Right lung (tissue), 5 donors: ENCODE measurements around the gene COBL. TPM values are rescaled to one million over a fixed set of nuclear protein-coding genes. Genes with fewer than 3 reads are reported as not detected.
"Not testable (repeated sequence)": the region's sequence is repeated elsewhere in the genome, so short reads cannot be mapped to it uniquely, and the experiment has no call there.

Experiments used
- DNase-seq, 2 donors: peaks; one replicate each; pipeline ENCODE4 v3.0.0-alpha.2; 2013
- polyA plus RNA-seq, 5 donors: library from polyadenylated mRNA; unstranded; fragments of 120-200 nt; gene quantifications; one replicate each; pipeline versions ENCODE4 v1.2.1 to v1.2.3, GENCODE V29; 2013; ENCODE audit warnings: inconsistent platforms in 1 of 5, low replicate concordance in 1 of 5; ENCODE audit not compliant: insufficient read length in 5 of 5, insufficient read depth in 1 of 5

Gene COBL
- polyA plus RNA-seq, 5 donors: 3.5 to 9.2 (median 6.3) TPM

- DNase-seq: no peak
Measured at GRCh38 chr7:51007551-51008505, 308.8 kb downstream of the COBL start.

- DNase-seq: no peak
Measured at GRCh38 chr7:51006483-51007235, 309.9 kb downstream of the COBL start.

- DNase-seq: no peak
Measured at GRCh38 chr7:51005074-51005473, 311.5 kb downstream of the COBL start.

GRCh38 chr7:51000956-51001355 is 315.7 kb downstream of the COBL start:
- DNase-seq: no peak

GRCh38 chr7:50994753-50995319 is 321.8 kb downstream of the COBL start:
- DNase-seq: no peak

- DNase-seq: not testable (repeated sequence)
Measured at GRCh38 chr7:50990214-50990613, 326.4 kb downstream of the COBL start.

- DNase-seq: no peak
Measured at GRCh38 chr7:50988988-50989387, 327.6 kb downstream of the COBL start.

- DNase-seq: no peak
Measured at GRCh38 chr7:50988465-50988864, 328.1 kb downstream of the COBL start.

GRCh38 chr7:50985096-50985495 is 331.5 kb downstream of the COBL start:
- DNase-seq: no peak

GRCh38 chr7:50983850-50984249 is 332.8 kb downstream of the COBL start:
- DNase-seq: no peak

- no peak for DNase-seq
Measured at GRCh38 chr7:50982626-50983025, 334.0 kb downstream of the COBL start.

GRCh38 chr7:50981743-50982142 is 334.9 kb downstream of the COBL start:
- DNase-seq: no peak

GRCh38 chr7:50980411-50980810 is 336.2 kb downstream of the COBL start:
- DNase-seq: no peak

GRCh38 chr7:50978633-50979215 is 337.9 kb downstream of the COBL start:
- no peak for DNase-seq

- DNase-seq: no peak
Measured at GRCh38 chr7:50977421-50977820, 339.2 kb downstream of the COBL start.

GRCh38 chr7:50976064-50976463 is 340.5 kb downstream of the COBL start:
- no peak for DNase-seq

GRCh38 chr7:50974240-50974639 is 342.4 kb downstream of the COBL start:
- no peak for DNase-seq

- no peak for DNase-seq
Measured at GRCh38 chr7:50973814-50974213, 342.8 kb downstream of the COBL start.

GRCh38 chr7:50970092-50970491 is 346.5 kb downstream of the COBL start:
- DNase-seq: no peak
